ENCODE measurements around the gene OR10K1. TPM values are rescaled to one million over a fixed set of nuclear protein-coding genes. Genes with fewer than 3 reads are reported as not detected.
"Not testable (repeated sequence)": the region's sequence is repeated elsewhere in the genome, so short reads cannot be mapped to it uniquely, and the experiment has no call there.

Gene OR10K1
- not detected for total RNA-seq
- long read RNA-seq = 0 reads

GRCh38 chr1:158461534-158461933 is at the start of gene OR10K1:
Gene OR10K1, plus strand, starts transcription at chr1:158461834. Its CDS starts 3,728 bp downstream, at chr1:158465562.
- intact Hi-C loops (cut with DNase I, micrococcal nuclease) = no loop called here
- no peak for DNase-seq
- ATAC-seq = no peak

- ATAC-seq (no peak), DNase-seq (no peak)
- intact Hi-C loops (cut with DNase I, micrococcal nuclease) = no loop called here
Measured at GRCh38 chr1:158414651-158415345, 46.8 kb upstream of the OR10K1 start.

- no peak for DNase-seq
- intact Hi-C loops (cut with DNase I, micrococcal nuclease) = no loop called here
- ATAC-seq = no peak
Measured at GRCh38 chr1:158417586-158417985, 44.0 kb upstream of the OR10K1 start.

- intact Hi-C loops (cut with DNase I, micrococcal nuclease) = no loop called here
- DNase-seq = no peak
- ATAC-seq = no peak
Measured at GRCh38 chr1:158422212-158422611, 39.4 kb upstream of the OR10K1 start.

GRCh38 chr1:158425027-158425426 is 36.6 kb upstream of the OR10K1 start:
- intact Hi-C loops (cut with DNase I, micrococcal nuclease) = no loop called here
- ATAC-seq (no peak), DNase-seq (no peak)

- ATAC-seq = no peak
- DNase-seq = no peak
Measured at GRCh38 chr1:158426137-158426536, 35.5 kb upstream of the OR10K1 start, which contains the start of gene OR10K2. Gene OR10K2, minus strand, starts transcription at chr1:158426237. Its CDS starts 5,371 bp downstream, at chr1:158420866.

GRCh38 chr1:158430163-158430562 is 31.5 kb upstream of the OR10K1 start:
- ATAC-seq; intact Hi-C loops (cut with DNase I, micrococcal nuclease); DNase-seq: not testable (repeated sequence)

More at GRCh38 chr1:158426137-158426536, 35.5 kb upstream of the OR10K1 start, which contains the start of gene OR10K2:
- intact Hi-C loops (cut with DNase I, micrococcal nuclease) = no loop called here

GRCh38 chr1:158434741-158435140 is 26.9 kb upstream of the OR10K1 start:
- ATAC-seq = no peak
- intact Hi-C loops (cut with DNase I, micrococcal nuclease) = no loop called here
- no peak for DNase-seq

GRCh38 chr1:158445376-158445775 is 16.3 kb upstream of the OR10K1 start:
- no peak for ATAC-seq

GRCh38 chr1:158454537-158454936 is 7.1 kb upstream of the OR10K1 start:
- DNase-seq (no peak), ATAC-seq (no peak)
- intact Hi-C loops (cut with DNase I, micrococcal nuclease) = no loop called here

More at GRCh38 chr1:158445376-158445775, 16.3 kb upstream of the OR10K1 start:
- intact Hi-C loops (cut with DNase I, micrococcal nuclease) = no loop called here
- DNase-seq = no peak

- DNase-seq (no peak), ATAC-seq (no peak)
- intact Hi-C loops (cut with DNase I, micrococcal nuclease) = no loop called here
Measured at GRCh38 chr1:158457246-158457645, 4.4 kb upstream of the OR10K1 start.

GRCh38 chr1:158458263-158458662 is 3.4 kb upstream of the OR10K1 start:
- intact Hi-C loops (cut with DNase I, micrococcal nuclease) = no loop called here
- DNase-seq (no peak), ATAC-seq (no peak)

- no peak for DNase-seq
- no peak for ATAC-seq
- intact Hi-C loops (cut with DNase I, micrococcal nuclease) = no loop called here
Measured at GRCh38 chr1:158471920-158472319, 10.3 kb downstream of the OR10K1 start, which contains the start of gene OR10R2. Gene OR10R2, plus strand, starts transcription at chr1:158472220. Its CDS starts 106 bp downstream, at chr1:158472326.

GRCh38 chr1:158485455-158485854 is 23.8 kb downstream of the OR10K1 start:
- intact Hi-C loops (cut with DNase I, micrococcal nuclease) = no loop called here
- ATAC-seq (no peak), DNase-seq (no peak)

GRCh38 chr1:158491316-158491715 is 29.7 kb downstream of the OR10K1 start:
- DNase-seq (no peak), ATAC-seq (no peak)
- intact Hi-C loops (cut with DNase I, micrococcal nuclease) = no loop called here

- intact Hi-C loops (cut with DNase I, micrococcal nuclease) = no loop called here
- ATAC-seq (no peak), DNase-seq (no peak)
Measured at GRCh38 chr1:158493054-158493453, 31.4 kb downstream of the OR10K1 start.

GRCh38 chr1:158494796-158495195 is 33.2 kb downstream of the OR10K1 start:
- intact Hi-C loops (cut with DNase I, micrococcal nuclease) = no loop called here
- no peak for ATAC-seq
- DNase-seq = no peak

GRCh38 chr1:158496374-158496773 is 34.7 kb downstream of the OR10K1 start:
- intact Hi-C loops (cut with DNase I, micrococcal nuclease) = no loop called here
- no peak for ATAC-seq
- no peak for DNase-seq

- ATAC-seq (no peak), DNase-seq (peak in 1 of 2 donors; percentile 39)
- intact Hi-C loops (cut with DNase I, micrococcal nuclease) = no loop called here
Measured at GRCh38 chr1:158506369-158506987, 44.8 kb downstream of the OR10K1 start.

- intact Hi-C loops (cut with DNase I, micrococcal nuclease) = no loop called here
- no peak for DNase-seq
- ATAC-seq = no peak
Measured at GRCh38 chr1:158507511-158507910, 45.9 kb downstream of the OR10K1 start.

All from left colon (tissue), 2 donors.